Prostate gland (tissue), 2 donors: Measurements from ENCODE around the gene DIPK1B. TPM values are rescaled to one million over a fixed set of nuclear protein-coding genes. Genes with fewer than 3 reads are reported as not detected.
A peak's percentile ranks its signal among the peaks of the same experiment; 100 is the strongest.

ENCODE experiments used
- DNase-seq: peaks from one replicate; pipeline ENCODE4 v3.0.0-alpha.2; 2019; ENCODE audit warnings: low spot score
- H3K27ac ChIP-seq, 2 donors: fragments of 200-600 bp; sonication (generic); 2 replicates each; pipeline ENCODE4 v1.5.1; 2017 to 2019
- H3K27me3 ChIP-seq: fragments of 200-600 bp; sonication (generic); replicated peaks from 2 replicates; pipeline ENCODE4 v1.5.1; 2019; ENCODE audit not compliant: insufficient read depth
- H3K36me3 ChIP-seq, 2 donors: fragments of 200-600 bp; sonication (generic); 1 replicate in 1 of 2; 2 replicates in 1 of 2; pipeline versions ENCODE4 v1.5.1 to v1.8.1; 2017 to 2019
- H3K4me1 ChIP-seq: fragments of 200-600 bp; sonication (generic); replicated peaks from 2 replicates; pipeline ENCODE4 v1.5.1; 2019
- H3K4me3 ChIP-seq, 2 donors: fragments of 200-600 bp; sonication (generic); 2 replicates each; pipeline ENCODE4 v1.5.1; 2017 to 2019
- H3K9me3 ChIP-seq: fragments of 200-600 bp; sonication (generic); 2 replicates; pipeline ENCODE4 v1.5.1; 2017
- POLR2A ChIP-seq: fragments of 450-650 bp; IDR thresholded peaks from one replicate; pipeline ENCODE4 v1.6.1; 2016; ENCODE audit warnings: antibody characterized with exemption, mild to moderate bottlenecking
- POLR2AphosphoS5 ChIP-seq: sonication (generic); formaldehyde crosslinking; IDR thresholded peaks from one replicate; pipeline ENCODE4 v1.6.1; 2017; ENCODE audit warnings: antibody characterized with exemption
- WGBS: methylation state at CpG from one replicate; pipeline ENCODE4 v1.1.5; 2018; 5-methylcytosine and 5-hydroxymethylcytosine counted together
- intact Hi-C: fragments of 100-400 bp; cut with DNase I; formaldehyde crosslinking; loops from one replicate; pipeline ENCODE4 v1.14.2; 2022
- total RNA-seq, 2 donors: library from RNA; depleted of rRNA; stranded (reverse); fragments of >200 nt; gene quantifications; one replicate each; pipeline ENCODE4 v1.1.0, GENCODE V29; 2016
- TF ChIP-seq, protein P1 (sequence below), 4 experiments: fragments of 200-600 bp in 2 of 4; fragments of 450-650 bp in 2 of 4; sonication (generic) in 2 of 4; IDR thresholded peaks; 1 replicate in 3 of 4; 2 replicates in 1 of 4; pipeline ENCODE4 v1.5.1; 2016 to 2019; ENCODE audit warnings: antibody characterized with exemption in 4 of 4, mild to moderate bottlenecking in 2 of 4, moderate library complexity in 2 of 4

Gene DIPK1B
- total RNA-seq, 2 donors from 2014 or later, result 18.9 to 27.8 TPM

DNA sequence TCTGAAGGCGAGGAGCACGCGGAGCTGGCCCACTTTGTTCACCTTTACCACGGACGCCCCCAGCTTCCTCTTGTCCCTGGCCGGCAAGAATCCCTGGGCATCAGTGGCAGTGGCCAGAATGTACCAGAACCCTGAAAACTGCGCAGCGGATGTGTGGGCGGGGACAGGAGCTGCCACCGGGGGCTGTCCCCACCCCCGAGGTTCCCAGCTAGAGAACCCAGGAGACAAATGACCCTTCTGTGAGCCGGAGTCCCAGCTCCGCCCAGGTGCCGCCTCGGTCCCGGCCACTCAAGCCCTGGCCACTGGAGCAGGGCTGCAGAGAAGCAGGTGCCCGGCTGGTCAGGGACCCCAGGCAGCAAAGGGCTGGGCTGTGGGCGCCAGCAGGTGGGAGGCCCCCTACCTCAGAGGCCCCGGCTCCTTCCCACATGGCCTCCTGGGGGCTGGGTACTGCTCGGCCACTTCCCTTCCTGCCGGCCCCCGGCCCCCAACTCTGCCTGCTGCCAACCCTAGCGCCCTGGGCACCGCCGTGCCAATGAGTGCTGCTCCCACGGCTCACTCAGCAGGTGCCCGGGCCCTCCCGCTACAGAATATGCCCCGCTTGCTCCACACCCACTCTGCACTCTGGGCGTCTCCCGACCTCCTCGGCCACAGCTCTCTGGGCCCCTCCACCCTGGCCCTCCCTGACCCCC, 29.7 kb downstream of the DIPK1B start:
- Histone ChIP-seq H3K9me3 (no peaks in the 10 kb centered on the region), H3K4me1 (peaks cover 5% of the 10 kb centered on the region), H3K27ac (no peak overlapping the region), H3K36me3 (no peaks in the 10 kb centered on the region), H3K4me3 (no peak overlapping the region), H3K27me3 (peaks cover 11% of the 10 kb centered on the region)
- TF ChIP-seq POLR2AphosphoS5, result no peak
- DNase-seq, result no peak
- intact Hi-C loops, result no loop called here
- WGBS, result 28% methylated on average over 32 of the region's 32 CpGs

DNA sequence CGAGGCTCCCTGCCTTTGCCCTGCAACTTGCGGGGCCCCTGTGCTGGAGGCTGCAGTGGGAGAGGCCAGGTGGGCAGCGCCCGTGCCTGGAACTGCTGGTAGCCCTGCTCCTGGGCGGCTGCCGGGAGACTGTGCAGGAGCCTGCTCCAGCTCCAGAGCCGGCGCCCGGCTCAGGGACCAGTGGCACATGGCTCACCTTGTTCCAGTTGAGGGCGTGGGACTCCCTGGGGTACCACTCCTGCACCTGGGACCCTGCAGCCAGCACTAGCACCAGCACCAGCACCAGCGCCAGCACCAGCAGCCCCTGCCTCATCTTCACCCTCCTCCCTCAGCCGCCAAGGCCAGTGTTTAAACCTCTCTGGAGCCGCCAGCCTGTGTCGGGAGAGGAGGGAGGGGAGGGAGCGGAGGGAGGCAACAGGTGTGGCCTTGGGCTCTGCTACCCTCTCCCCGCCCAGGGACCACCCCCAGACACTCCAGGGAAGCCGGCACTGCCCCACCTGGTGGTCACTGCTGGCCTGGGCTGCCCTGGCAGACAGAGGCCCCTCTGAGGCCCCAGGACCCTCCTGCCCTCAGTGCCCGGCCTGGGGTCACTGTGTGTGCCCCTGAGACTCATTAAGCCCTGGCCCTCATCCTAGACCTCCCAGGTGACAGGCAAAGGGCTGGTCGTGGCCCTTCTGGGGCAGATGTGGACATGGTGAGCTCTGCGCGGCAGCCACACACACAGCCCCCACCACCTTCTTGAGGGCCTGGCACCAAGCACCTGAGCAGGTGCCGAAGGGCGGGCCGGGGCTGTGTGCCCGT, 30.4 kb downstream of the DIPK1B start, which contains the start of gene LCN10:
Gene LCN10 (minus strand): TSS at position 350 of the 801 bp plus-strand sequence. CDS start 37 bp downstream, at position 313.
- Histone ChIP-seq H3K9me3 (no peaks in the 10 kb centered on the region), H3K4me3 (no peak within 1 kb of the TSS), H3K27me3 (peaks cover 11% of the 10 kb centered on the region), H3K27ac (no peak within 1 kb of the TSS), H3K36me3 (no peaks in the 10 kb centered on the region), H3K4me1 (peaks cover 5% of the 10 kb centered on the region)
- no peak for DNase-seq
- WGBS, result 29% methylated on average over 16 of the region's 25 CpGs
- TF ChIP-seq POLR2AphosphoS5 (no peak), POLR2A (no peak)
- TF ChIP-seq, protein P1, sequence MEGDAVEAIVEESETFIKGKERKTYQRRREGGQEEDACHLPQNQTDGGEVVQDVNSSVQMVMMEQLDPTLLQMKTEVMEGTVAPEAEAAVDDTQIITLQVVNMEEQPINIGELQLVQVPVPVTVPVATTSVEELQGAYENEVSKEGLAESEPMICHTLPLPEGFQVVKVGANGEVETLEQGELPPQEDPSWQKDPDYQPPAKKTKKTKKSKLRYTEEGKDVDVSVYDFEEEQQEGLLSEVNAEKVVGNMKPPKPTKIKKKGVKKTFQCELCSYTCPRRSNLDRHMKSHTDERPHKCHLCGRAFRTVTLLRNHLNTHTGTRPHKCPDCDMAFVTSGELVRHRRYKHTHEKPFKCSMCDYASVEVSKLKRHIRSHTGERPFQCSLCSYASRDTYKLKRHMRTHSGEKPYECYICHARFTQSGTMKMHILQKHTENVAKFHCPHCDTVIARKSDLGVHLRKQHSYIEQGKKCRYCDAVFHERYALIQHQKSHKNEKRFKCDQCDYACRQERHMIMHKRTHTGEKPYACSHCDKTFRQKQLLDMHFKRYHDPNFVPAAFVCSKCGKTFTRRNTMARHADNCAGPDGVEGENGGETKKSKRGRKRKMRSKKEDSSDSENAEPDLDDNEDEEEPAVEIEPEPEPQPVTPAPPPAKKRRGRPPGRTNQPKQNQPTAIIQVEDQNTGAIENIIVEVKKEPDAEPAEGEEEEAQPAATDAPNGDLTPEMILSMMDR (IDR thresholded peaks at IDR 0.05), result peak in 1 of 4 experiments; percentile 28
- intact Hi-C loops, result no loop called here

DNA sequence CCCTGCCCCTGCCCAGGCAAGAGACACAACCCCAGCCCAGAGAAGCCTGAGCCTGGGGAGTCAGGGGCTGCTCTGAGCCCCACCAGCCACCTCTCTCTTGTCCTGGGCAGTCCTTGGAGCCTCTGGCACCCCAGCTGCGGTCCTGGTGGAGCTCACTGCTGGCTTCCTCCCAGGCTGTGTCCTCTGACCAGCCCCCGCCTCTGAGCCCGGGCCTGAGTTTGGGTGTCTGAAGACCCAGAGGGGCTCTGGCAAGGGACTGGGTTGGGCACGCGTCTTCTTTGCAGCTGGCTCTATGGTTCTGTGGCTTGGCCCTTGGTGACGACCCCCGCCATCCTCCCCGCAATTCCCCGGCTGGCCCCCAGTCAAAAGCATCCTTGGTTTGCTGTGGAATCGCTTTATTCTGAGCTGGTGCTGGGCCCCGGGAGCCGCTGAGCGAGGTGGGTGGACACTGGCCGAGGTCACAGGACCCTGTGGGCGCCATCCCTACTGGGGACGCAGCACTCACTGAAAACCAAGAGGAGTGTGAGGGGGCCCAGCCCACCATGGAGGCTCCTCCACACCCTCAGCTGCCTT, 31.4 kb downstream of the DIPK1B start:
- Histone ChIP-seq H3K9me3 (no peaks in the 10 kb centered on the region), H3K27me3 (peaks cover 11% of the 10 kb centered on the region), H3K36me3 (no peaks in the 10 kb centered on the region), H3K4me1 (peaks cover 5% of the 10 kb centered on the region), H3K4me3 (no peak overlapping the region), H3K27ac (no peak overlapping the region)
- no peak for DNase-seq
- TF ChIP-seq, protein P1 (IDR thresholded peaks at IDR 0.05), result no peak
- TF ChIP-seq POLR2AphosphoS5, result no peak
- TF ChIP-seq POLR2A, result no peak
- 78% methylated on average over 16 of the region's 16 CpGs for WGBS
- intact Hi-C loops, result no loop called here

DNA sequence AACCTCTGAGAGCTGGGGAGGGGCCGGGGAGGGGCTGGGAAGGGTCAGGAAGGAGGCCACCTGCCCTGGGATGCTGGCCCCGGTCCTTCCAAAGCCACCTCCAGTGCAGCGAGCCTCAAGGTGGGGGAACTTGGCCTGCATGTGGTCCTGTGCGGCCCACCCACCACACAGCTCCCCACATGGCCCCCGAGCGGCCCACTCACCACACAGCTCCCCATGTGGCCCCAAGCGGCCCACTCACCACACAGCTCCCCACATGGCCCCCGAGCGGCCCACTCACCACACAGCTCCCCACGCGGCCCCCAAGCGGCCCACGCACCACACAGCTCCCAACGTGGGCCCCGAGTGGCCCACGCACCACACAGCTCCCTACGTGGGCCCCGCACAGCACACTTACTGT, 32.4 kb downstream of the DIPK1B start:
- Histone ChIP-seq H3K4me3 (no peak overlapping the region), H3K27ac (no peak overlapping the region)

More for the DNA sequence above, 32.4 kb downstream of the DIPK1B start:
- H3K4me1 ChIP-seq, result peaks cover 5% of the 10 kb centered on the region
- no peak for TF ChIP-seq POLR2A
- TF ChIP-seq, protein P1 (IDR thresholded peaks at IDR 0.05), result no peak
- TF ChIP-seq POLR2AphosphoS5, result no peak
- intact Hi-C loops, result no loop called here
- WGBS, result 93% methylated on average over 18 of the region's 18 CpGs
- no peaks in the 10 kb centered on the region for H3K36me3 ChIP-seq
- DNase-seq, result no peak
- H3K9me3 ChIP-seq, result no peaks in the 10 kb centered on the region
- peaks cover 11% of the 10 kb centered on the region for H3K27me3 ChIP-seq
